Loucy (cell line): ENCODE measurements around the gene CLEC2B.

ENCODE experiments used
- H2AFZ ChIP-seq: fragments of 200-600 bp; sonication (generic); 2 replicates; pipeline ENCODE4 v1.6.0; 2016; ENCODE audit warnings: antibody characterized with exemption, mild to moderate bottlenecking, low read length, moderate library complexity
- H3F3A ChIP-seq: fragments of 200-600 bp; 2 replicates; pipeline ENCODE4 v1.6.0; 2016; ENCODE audit warnings: antibody characterized with exemption, low read depth, mild to moderate bottlenecking
- H3K27me3 ChIP-seq: fragments of 200-600 bp; sonication (generic); 2 replicates; pipeline ENCODE4 v1.6.1; 2014; ENCODE audit warnings: low read length, mild to moderate bottlenecking; ENCODE audit not compliant: insufficient read depth, poor library complexity, severe bottlenecking
- H3K36me3 ChIP-seq: fragments of 200-600 bp; sonication (generic); 2 replicates; pipeline ENCODE4 v1.6.1; 2016; ENCODE audit warnings: low read length; ENCODE audit not compliant: insufficient read depth
- H3K4me1 ChIP-seq: fragments of 200-600 bp; sonication (generic); 2 replicates; pipeline ENCODE4 v1.5.1; 2014; ENCODE audit warnings: low read length, mild to moderate bottlenecking; ENCODE audit not compliant: insufficient read depth, poor library complexity, severe bottlenecking
- H3K4me2 ChIP-seq: fragments of 200-600 bp; sonication (generic); 2 replicates; pipeline ENCODE4 v1.6.0; 2014; ENCODE audit warnings: antibody characterized with exemption, low read length, low read depth, mild to moderate bottlenecking; ENCODE audit not compliant: poor library complexity, severe bottlenecking
- H3K4me3 ChIP-seq: fragments of 200-600 bp; sonication (generic); 2 replicates; pipeline ENCODE4 v1.5.1; 2014; ENCODE audit warnings: low read length, mild to moderate bottlenecking, mixed read lengths; ENCODE audit not compliant: poor library complexity, severe bottlenecking
- H3K79me2 ChIP-seq: fragments of 200-600 bp; sonication (generic); 2 replicates; pipeline ENCODE4 v1.6.1; 2014; ENCODE audit warnings: low read length; ENCODE audit not compliant: insufficient read depth
- H3K9ac ChIP-seq: fragments of 200-600 bp; sonication (generic); 2 replicates; pipeline ENCODE4 v1.6.0; 2014; ENCODE audit warnings: mild to moderate bottlenecking, low read depth, low read length, moderate library complexity; ENCODE audit not compliant: poor library complexity, severe bottlenecking
- H3K9me2 ChIP-seq: fragments of 200-600 bp; sonication (generic); replicated peaks from 2 replicates; pipeline ENCODE4 v1.6.1; 2016; ENCODE audit warnings: low read depth, low read length, mixed read lengths
- H3K9me3 ChIP-seq: fragments of 200-600 bp; sonication (generic); 2 replicates; pipeline ENCODE4 v1.6.1; 2014; ENCODE audit warnings: mild to moderate bottlenecking, antibody characterized with exemption, low read length, low read depth; ENCODE audit not compliant: insufficient read depth
- H4K20me1 ChIP-seq: fragments of 200-600 bp; sonication (generic); 2 replicates; pipeline ENCODE4 v1.6.0; 2014; ENCODE audit warnings: antibody characterized with exemption, low read length, mild to moderate bottlenecking; ENCODE audit not compliant: insufficient read depth, poor library complexity, severe bottlenecking
- CTCF ChIP-seq: fragments of 200-600 bp; sonication (generic); conservative IDR thresholded peaks from 2 replicates; pipeline ENCODE4 v1.5.1; 2014; ENCODE audit warnings: mild to moderate bottlenecking, antibody characterized with exemption, low read length
- EZH2phosphoT487 ChIP-seq: fragments of 200-600 bp; IDR thresholded peaks from 2 replicates; pipeline ENCODE4 v1.6.1; 2018; ENCODE audit warnings: antibody characterized with exemption, mild to moderate bottlenecking, moderate library complexity, borderline replicate concordance

The CLEC2B gene

GRCh38 chr12:9870286-9870866, 1.2 kb upstream of the CLEC2B start:
- H3K4me2 ChIP-seq: peak overlapping the region; percentile 97
- H3K9me3 ChIP-seq: no peaks in the 10 kb centered on the region
- H3K36me3 ChIP-seq: no peaks in the 10 kb centered on the region
- H3K4me1 ChIP-seq: peaks cover 35% of the 10 kb centered on the region
- 0 out of 2 replicates have a peak, but pooled peaks cover 2% of the 10 kb centered on the region for H3F3A ChIP-seq
- H3K9ac ChIP-seq: peak overlapping the region; percentile 93
- TF ChIP-seq CTCF: no peak
- no peak for TF ChIP-seq EZH2phosphoT487
- no peak overlapping the region for H2AFZ ChIP-seq
- H3K4me3 ChIP-seq: peak overlapping the region; percentile 82
- H3K9me2 ChIP-seq: no peaks in the 10 kb centered on the region
- no peaks in the 10 kb centered on the region for H3K27me3 ChIP-seq
- peaks cover 74% of the 10 kb centered on the region for H3K79me2 ChIP-seq
- no peaks in the 10 kb centered on the region for H4K20me1 ChIP-seq

GRCh38 chr12:9868951-9869306, 225 bp downstream of the CLEC2B start:
- H3K9me2 ChIP-seq: no peaks in the 10 kb centered on the region
- TF ChIP-seq EZH2phosphoT487 (no peak), CTCF (no peak)
- peak overlapping the region; percentile 93 for H3K9ac ChIP-seq
- H3F3A ChIP-seq: 0 out of 2 replicates have a peak, but pooled peaks cover 7% of the 10 kb centered on the region
- H3K9me3 ChIP-seq: peaks cover 4% of the 10 kb centered on the region; the same call in 1 of the 2 replicates
- H3K79me2 ChIP-seq: peaks cover 89% of the 10 kb centered on the region
- no peaks in the 10 kb centered on the region for H3K27me3 ChIP-seq
- H2AFZ ChIP-seq: no peak overlapping the region
- H3K4me3 ChIP-seq: peak overlapping the region; percentile 82
- no peaks in the 10 kb centered on the region for H4K20me1 ChIP-seq
- H3K36me3 ChIP-seq: no peaks in the 10 kb centered on the region
- peaks cover 34% of the 10 kb centered on the region for H3K4me1 ChIP-seq
- peak overlapping the region; percentile 97 for H3K4me2 ChIP-seq

GRCh38 chr12:9868311-9868801, 798 bp downstream of the CLEC2B start:
- H3K9ac ChIP-seq: peak overlapping the region; percentile 93
- peak overlapping the region; percentile 82 for H3K4me3 ChIP-seq
- peaks cover 4% of the 10 kb centered on the region; the same call in 1 of the 2 replicates for H3K9me3 ChIP-seq
- H3K4me2 ChIP-seq: peak overlapping the region; percentile 97
- H3K4me1 ChIP-seq: peaks cover 29% of the 10 kb centered on the region
- H4K20me1 ChIP-seq: no peaks in the 10 kb centered on the region
- peaks cover 7% of the 10 kb centered on the region; the same call in 1 of the 2 replicates for H3F3A ChIP-seq
- no peaks in the 10 kb centered on the region for H3K36me3 ChIP-seq
- no peaks in the 10 kb centered on the region for H3K9me2 ChIP-seq
- no peak for TF ChIP-seq EZH2phosphoT487
- TF ChIP-seq CTCF: no peak
- H2AFZ ChIP-seq: no peak overlapping the region
- peaks cover 95% of the 10 kb centered on the region for H3K79me2 ChIP-seq
- no peaks in the 10 kb centered on the region for H3K27me3 ChIP-seq
